Ovary (tissue), 3 donors: ENCODE measurements around the gene RDX.

Experiments
- CTCF ChIP-seq, 3 donors: fragments of 450-650 bp in 2 of 3; fragments of 200-600 bp in 1 of 3; IDR thresholded peaks; one replicate each; pipeline versions ENCODE4 v1.5.1 to v1.8.0; 2016 to 2022; ENCODE audit warnings: antibody characterized with exemption in 3 of 3, mild to moderate bottlenecking in 1 of 3
- EP300 ChIP-seq: sonication (generic); formaldehyde crosslinking; IDR thresholded peaks from one replicate; pipeline ENCODE4 v1.6.1; 2017; ENCODE audit warnings: antibody characterized with exemption
- POLR2A ChIP-seq: fragments of 450-650 bp; IDR thresholded peaks from one replicate; pipeline ENCODE4 v1.6.1; 2017; ENCODE audit warnings: antibody characterized with exemption, mild to moderate bottlenecking, moderate library complexity
- donor health status: DM: no; HTN: no; CAD: no.

- TF ChIP-seq CTCF (IDR thresholded peaks at IDR 0.05): no peak
- no peak for TF ChIP-seq POLR2A
- no peak for TF ChIP-seq EP300
These were observed 164.9 kb downstream of the RDX start for GRCh38 chr11:110131386-110132123.
